GM21390 (cell line): ENCODE measurements around the gene FOSL2.

Experiments
- ATAC-seq: cut with Tn5 transposase; IDR thresholded peaks from one replicate; pipeline ENCODE4 v1.9.1; 2021; ENCODE audit not compliant: unreplicated experiment

FOSL2 gene

DNA sequence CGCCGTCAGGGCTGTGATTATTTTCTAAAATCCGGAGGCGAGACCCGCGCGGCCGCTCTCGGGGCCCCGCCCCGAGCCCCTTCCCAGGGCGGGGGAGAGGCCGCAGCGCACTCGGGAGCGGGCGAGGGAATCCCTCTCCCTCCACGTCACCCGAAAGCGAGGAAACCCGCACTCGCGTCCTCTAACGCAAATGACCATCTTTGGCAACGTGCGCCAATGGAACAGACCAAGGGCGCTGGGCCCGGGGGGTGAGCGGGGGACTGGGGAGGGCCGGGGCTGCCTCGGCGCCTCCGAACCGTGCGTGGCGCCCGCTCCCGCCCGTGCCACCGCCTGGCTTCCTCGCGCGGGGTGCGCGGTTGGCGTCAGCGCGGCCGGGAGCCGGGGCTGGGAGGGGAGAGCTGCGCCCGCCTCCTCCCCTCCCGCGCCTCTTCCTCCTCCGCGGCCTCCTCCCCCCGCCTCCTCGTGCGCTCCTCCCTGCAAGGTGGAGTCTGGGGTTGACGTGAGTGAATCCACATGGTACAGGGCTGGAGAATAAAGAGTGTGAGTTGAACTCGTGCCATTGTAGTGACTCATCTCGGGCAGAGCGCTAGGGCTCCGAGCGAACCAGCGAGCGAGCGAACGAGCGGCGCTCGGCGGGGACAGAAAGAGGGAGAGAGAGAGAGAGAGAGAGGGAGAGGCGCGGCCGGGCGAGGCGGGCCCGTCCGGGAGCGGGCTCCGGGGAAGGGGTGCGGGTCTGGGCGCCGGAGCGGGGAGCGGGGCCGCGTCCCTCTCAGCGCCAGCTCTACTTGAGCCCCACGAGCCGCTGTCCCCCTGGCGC, at the start of gene FOSL2:
FOSL2 (plus strand) TSS at position 562 of the 817 bp plus-strand sequence. CDS start 863 bp downstream, outside the sequence.
- ATAC-seq = peak; percentile 70

DNA sequence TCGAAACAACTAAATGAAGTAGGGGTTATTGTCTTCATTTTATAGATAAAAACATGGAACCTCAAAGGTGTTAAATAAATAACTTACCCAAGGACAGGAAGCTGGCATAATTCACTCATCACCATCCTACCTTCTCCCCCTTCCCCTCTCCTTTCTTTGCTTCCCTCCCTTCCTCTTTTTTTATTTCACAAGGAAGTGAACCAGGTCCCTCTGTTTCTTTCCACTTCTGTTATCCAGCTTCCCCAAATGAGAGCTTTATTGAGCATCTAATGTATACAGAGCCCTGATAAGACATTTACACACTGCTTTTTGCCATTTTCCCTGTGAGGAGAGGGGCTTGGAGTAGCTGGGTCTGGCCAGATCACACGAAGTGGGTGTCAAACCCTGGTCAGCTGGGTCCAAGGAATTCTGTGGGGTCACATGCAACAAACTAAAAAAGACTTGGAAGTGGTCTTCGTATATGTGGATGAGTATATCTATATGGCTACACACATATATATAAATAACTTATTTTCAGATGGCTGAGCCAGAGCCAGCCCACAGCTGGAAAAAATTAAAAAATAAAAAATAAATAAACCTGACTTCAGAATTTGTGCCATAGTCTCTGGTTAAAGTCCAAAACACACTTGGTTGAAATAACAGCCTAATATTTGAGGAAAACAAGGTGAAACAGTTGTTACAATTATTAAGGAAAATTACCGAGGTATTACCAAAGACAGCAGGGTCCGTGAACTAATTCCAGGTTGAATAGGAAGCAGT, 49.3 kb upstream of the FOSL2 start:
- ATAC-seq = no peak

DNA sequence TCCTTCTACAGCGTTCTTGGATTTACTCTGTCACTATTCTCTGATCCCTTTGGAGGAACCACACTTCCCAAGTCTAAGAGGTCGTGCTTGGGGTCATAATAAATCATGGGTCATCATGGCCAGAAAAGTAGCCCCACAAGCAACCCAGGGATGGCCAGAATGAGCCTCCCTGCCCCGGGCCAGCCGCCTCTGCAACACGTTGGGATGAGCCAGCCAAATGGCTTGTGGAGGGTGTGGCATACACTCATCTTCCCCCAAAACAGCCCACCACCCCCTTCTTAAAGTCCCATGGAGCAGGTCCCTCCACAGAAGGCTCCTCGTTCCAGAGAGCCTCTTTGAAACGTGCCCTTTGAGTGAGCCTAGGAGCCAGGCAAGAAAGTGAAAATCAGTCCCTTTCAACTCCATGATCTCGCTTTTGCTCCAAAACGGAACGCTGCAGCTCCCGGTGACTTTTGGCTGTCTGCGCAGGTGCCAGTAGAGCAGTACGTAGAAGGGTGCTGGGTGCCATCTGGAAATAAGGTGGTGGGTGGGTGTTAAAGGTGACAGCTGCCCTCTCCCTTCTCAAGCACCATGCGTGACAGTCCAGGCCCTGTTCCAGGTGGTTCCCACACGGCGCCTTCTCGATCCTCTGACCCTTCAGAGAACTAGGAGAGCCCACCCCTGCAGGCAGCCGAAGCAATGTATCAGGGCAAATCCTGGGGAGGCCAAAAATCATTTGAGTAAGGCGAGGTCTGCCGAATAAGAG, 48.5 kb upstream of the FOSL2 start:
- ATAC-seq = no peak

DNA sequence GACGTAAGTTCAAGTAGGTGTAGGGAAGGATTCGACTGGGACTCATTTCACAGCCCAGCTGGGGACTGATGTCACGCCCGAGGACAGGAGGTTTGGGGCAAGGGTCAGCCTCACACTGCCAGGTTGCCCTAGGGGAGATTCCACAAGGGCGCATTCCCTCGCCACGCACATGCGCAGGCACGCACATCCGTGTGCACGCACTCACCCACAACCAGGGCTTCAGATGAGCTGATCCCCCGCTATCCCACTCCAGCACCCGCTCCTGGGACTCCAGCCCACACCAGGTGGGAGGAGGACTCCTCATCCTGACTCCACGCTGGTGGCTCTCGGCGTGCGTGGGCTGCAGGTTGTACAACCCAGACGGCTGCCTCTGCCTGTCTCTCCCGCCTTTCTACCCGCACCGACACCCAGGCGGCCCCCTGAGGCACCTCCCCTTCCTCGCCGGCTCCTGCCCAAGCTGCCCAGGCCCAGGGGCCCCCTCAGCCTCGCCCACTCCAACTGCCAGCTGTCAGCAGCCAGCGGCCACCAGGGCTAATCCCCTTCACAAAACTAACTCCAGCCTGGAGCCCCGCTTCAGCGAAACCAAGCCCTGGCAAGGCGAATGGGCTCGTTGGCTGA, 47.8 kb upstream of the FOSL2 start:
- ATAC-seq = no peak

DNA sequence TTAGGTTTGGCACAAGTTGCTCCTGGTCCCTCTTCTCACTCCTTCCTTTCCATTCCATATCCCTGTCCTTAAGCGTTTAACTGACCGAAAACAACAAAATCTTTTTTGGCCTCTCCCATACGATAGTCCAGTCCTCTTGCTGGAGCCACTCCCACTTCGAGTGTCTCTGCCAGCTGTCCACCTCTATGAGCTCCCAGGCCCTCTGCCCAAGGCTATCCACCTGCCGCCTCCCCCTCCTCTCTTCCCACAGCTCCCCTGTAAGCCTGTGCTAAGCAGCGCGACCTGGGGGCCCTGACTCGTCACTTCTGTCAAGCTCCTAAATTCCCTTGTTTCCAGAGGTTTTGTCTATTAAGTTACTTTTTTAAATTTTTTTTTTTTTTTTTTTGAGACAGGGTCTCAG, 47.0 kb upstream of the FOSL2 start:
- no peak for ATAC-seq

DNA sequence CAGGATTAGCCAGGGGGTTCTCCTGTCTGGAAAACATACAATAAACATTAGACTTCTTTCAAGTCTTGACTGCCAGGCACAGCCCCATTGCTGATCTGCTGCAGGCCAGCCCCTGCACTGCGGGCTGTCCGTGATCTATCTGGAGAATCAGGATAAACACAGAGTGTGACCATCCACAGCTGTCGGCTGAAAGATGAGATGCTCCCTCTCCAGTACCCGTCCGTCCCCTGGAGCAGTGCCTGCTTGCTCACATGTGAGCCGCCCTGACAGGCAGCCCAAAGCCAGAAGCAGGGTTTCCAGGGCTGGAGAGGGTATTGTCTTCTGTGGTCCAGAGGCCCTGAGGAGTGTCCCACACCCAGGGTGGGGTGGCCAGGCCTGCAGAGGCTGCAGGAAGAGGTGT, 46.1 kb upstream of the FOSL2 start:
- no peak for ATAC-seq

DNA sequence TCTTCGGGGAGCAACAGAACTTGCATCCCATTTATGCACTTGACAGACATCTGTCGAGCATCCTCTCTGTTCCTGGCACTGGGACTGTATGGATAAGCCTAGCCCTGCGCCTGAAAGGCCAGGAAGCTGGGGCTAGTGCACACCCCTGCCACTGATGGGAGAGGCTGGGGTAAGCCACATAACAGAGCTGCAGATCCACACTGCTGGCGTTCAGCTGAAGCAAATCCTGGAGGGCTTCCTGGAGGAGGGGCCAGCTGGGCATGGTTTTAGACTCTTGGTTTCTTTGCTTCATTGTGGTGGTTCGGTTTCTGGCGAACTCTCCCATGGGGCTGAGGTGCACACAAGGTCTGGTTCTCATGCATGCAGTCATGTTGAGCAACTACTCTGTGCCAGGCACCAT, 45.5 kb upstream of the FOSL2 start:
- ATAC-seq = no peak

DNA sequence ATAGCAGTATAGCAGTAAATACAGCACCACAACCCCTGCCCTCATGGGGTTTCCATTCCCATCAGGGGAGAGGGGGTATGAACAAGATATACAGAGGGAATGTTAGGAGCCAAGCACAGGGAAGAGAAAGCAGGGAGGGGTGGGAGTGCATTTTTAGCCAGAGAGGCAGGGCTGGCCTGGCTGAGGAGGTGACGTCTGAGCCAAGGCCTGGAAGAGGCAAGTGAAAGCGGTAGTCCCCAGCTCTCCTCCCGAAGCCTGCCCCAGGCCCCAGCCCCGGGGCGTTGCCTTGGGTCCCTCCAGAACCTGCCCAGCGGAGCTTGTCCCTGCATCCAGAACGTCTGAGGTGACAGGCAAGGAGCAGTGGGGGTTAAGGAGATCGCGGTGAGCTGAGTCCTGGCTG, 45.1 kb upstream of the FOSL2 start:
- no peak for ATAC-seq

DNA sequence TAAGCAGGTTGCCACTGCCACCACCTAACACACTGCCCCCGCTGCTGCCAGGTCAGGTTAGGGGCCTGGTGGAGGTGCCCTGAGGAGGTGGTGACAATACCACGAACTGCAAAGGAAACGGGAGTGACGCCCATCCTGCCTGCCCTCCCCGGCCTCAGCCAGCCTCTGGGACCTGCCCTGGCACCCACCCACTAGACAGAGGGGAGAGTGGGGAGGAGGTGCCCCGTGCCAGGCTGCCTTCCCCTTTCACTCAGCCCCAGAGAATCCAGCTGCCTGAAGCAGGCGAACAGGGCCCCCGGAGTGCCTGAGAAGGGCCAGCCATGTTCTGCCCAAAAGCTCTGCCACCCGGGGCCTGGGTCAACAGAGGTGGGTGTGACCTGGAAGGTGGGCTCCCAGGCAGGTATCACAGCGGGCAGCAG, 44.5 kb upstream of the FOSL2 start:
- ATAC-seq = no peak

DNA sequence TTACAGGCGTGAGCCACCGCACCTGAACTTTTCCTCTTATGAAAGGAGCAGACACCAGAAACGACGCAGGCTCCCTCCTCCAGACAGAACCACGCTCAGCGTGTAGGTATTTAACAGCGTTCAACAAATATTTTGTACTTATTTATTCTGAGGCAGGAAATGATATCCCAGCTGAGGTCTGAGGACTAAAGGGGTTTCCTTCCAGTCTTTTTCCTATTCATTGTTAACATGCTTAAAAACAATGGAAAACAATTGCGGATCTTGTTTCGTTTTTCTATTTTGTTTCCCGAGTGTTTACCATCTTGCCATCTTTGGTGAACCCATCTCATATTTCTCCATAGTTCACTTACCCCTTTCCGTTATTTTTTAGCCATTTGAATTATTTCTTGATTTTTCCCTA, 43.7 kb upstream of the FOSL2 start:
- ATAC-seq = no peak

DNA sequence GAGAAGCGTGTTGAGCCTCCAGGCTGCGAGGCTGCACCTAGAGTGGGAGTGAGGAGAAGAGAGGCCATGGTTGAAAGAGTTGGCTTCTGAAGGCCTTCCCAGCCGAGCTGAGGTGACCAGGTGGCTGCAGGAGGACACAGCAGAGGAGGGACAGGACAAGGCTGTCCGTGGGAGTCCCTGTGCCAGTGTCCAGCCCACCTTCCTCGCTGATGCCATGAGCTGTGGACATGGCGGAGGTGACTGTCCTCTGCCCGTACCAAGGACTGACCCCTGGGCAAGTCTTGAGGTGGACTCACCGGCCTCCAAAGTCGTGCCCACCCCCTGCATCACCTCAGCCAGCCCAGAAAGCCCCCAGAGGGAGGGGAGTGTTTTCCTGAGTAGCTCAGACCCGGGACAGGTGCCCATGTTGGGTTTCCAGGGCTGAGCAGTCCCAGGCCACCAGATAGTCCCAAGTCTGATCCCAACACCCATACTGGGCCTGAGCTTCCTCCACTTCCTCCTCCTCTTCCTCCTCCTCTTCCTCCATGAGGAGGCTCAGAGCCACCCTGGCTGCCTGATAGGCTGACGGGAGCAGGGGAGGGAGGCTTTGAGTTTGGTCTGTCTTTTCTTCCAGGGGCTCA, 43.0 kb upstream of the FOSL2 start:
- ATAC-seq = no peak

DNA sequence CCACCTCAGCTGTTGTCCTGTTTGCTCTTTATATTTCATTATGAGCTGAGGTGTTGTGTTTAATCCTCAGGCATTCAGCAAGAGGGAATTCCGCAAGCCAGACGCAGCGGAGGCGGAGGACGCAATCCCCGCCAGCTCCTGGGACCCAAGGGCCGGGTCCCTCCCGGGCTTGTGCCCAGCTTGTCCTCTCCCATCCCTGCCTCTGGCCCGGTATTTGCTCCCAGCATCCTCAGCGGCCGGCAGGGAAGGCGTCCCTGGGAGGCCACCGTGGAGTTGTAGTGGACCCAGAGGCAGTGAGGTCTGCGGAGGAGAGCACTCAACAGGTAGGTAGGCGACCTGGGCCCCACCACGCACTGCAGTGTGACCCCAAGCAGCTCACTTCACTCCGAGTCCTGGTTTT, 42.5 kb upstream of the FOSL2 start:
- ATAC-seq = no peak

DNA sequence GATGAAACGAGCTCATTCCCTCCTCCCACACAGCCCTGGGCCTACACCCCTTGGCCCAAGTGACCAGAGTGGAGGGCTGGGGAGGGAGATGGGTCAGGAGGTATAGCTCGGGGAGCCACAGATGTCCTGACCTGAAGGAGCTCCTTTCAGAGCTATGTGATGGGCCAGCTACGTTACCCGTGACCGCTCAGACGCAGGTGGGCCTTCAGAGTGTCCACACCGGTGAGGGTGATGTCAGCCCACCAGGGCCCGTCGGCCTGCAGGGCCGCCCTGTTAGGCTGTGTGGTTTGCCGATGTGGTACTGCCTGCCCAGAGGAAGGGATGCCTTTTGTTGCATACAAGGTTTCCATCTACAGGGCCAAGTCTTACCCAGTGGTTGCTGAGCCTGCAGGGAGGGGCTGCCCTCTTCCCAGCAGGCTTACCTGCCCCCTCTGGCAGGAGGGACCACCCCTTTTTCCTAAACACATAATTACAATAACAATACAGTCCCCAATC, 41.8 kb upstream of the FOSL2 start:
- ATAC-seq = no peak

DNA sequence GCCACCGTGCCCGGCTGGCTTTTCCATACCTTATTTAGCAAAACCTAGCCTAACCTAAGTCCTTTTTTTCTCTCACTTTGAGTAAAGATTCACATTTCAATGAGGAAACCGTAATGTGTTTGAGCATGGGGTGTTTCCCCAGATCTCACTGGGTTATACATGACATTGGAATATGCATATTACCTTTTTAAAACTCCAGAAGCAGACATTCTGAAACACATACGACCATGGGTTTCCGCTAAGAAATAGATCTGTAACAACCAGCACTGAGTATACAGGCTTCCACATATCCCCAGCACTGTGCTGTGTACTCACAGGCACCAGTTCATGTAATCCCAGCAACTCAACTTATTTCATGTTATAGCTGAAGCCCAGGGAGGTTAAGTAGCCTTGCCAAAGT, 41.0 kb upstream of the FOSL2 start:
- no peak for ATAC-seq

DNA sequence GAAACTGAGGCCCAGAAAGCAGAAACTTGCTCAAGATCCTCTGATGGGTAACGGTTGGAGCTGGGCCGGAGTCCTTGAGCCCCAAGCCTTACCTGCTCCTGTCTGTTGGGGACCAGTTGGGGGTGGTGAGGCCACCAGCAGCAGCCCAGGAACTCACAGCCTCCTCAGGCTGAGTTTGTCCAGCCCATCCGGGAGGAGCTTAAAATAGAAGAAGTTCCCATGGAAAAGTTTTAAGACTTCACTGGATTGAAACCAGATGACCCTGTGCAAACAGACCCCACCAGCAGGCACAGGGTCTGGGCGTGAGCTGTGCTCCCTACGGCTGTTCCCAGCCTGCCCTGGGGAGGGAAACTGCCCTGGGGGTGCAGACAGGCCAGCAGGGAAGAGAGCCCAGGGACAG, 40.6 kb upstream of the FOSL2 start:
- ATAC-seq = no peak

DNA sequence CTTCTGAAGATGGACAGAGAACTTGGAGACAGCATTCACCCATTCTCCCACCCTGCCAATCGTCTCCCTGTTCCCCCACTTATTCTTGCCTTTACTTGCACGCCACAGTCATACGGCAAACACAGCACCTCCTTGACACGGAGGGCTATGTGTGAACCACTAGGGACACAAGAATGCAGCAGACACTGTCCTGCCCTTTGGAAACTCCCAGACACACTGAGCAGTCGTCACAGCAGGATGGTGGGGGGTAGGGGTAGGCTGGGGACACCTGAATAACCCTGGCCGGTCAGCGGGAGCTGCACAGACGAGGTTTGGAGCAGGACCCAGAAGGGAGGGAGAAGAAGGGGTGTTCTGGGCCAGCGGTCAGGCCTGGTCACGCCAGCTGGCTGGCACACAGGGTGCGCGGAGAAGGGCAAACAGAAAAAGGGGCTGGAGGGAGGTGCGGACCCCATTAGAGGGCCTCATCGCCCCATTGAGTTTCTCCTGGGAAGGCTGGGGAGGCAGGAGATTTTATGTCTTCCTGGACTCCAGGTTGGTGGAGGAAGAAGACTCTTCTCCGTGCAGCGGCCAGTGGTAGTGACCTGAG, 40.0 kb upstream of the FOSL2 start:
- ATAC-seq = no peak

DNA sequence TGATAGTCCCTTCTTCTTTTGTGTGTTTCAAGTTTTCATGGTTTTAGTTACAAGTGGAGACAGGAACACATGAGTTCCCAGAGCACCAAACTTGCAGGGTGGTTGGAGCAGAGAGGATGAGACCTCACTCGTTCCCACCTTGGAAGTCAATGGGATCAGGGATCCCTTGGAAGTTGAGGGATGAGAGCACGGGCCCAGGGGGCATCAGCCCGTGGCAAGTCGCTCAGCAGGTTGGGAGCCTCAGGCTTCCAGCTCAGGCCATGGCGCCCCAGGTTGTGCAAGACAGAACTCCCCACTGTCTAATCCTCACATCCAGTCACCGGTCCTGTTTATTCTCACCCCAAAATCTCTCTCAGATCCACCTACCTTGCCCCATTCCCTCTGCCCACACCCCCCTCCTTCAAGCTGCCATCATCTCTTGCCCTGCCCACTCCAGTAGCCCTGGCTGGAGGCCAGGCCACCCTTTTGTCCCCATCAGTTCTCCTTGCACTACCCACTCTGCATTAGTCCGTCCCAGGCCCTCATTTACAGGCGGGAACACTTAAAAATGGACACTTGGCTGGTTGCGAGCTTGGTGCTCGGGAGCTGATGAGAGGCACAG, 37.6 kb upstream of the FOSL2 start:
- ATAC-seq = no peak

DNA sequence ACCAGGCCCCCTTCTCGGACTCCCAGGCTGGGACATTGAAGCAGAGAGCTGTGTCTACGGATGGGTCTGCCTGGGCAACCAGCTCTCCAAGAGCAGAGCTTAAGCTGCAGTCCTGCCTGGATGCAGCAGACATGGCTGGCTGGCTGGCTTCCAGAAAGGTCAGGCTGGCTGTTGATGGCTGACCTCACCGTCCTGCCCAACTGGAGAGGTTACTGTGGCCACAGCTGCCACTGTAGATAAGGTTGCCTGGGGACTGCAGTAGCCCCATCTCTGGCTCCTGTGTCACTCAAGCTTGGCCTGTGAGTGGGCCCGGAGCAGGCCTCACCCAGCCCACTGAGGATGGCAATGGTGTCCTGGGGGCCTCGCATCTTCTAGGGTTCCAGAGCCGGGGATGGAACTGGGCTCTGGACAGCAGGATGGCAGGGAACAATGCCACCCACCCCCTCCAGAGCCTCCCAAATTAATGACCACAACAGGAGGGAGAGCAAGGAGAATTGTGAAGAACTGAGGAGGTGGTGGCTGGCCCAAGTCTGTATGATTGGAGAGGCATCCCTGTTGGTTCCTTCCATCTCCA, 37.0 kb upstream of the FOSL2 start:
- ATAC-seq = no peak

DNA sequence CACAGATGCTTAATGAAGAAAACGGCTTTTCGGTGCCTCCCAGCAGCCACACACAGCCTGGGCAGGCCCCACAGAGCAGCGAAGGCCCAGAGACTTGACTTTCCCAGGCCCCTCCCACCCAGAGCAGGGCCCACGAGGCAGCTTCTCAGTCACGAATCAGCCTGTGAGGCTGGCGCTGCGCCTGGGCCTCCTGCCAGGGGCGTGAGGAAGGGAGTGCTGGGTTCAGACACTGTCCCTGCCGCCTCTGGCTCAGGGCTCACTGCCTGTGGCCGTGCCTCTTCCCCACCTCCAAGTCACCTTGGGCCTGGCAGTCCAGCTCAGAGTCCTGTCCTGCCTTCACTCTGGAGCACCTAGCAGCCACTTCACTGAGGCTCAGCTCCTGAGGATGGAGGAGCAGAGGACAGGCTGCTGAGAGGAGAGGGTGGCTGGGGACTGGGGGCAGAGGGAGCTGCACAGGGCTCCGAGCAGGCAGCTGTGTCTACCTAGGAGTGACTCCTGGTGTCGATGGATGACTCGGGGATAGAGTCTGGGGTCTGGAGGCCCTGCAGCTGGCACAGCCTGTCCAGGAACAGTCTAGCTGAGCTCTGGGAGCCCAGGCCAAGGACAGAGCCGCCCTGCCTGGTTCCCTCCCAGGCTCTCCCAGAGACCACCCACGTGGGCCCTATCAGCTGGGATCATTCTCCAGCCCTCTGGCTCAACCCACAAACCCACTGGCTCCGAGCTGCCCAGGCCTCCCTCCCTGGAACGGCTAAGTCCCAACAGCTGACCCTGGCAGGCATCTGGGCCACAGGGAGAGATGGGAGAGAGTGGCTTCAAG, 36.4 kb upstream of the FOSL2 start:
- ATAC-seq = no peak
